NCI-H2107 (cell line): ENCODE measurements around the gene OSBPL2.

Experiments
- DNase-seq: peaks from one replicate; lab custom pipeline; 2025; lab: John Stamatoyannopoulos, UW

OSBPL2 gene

DNA sequence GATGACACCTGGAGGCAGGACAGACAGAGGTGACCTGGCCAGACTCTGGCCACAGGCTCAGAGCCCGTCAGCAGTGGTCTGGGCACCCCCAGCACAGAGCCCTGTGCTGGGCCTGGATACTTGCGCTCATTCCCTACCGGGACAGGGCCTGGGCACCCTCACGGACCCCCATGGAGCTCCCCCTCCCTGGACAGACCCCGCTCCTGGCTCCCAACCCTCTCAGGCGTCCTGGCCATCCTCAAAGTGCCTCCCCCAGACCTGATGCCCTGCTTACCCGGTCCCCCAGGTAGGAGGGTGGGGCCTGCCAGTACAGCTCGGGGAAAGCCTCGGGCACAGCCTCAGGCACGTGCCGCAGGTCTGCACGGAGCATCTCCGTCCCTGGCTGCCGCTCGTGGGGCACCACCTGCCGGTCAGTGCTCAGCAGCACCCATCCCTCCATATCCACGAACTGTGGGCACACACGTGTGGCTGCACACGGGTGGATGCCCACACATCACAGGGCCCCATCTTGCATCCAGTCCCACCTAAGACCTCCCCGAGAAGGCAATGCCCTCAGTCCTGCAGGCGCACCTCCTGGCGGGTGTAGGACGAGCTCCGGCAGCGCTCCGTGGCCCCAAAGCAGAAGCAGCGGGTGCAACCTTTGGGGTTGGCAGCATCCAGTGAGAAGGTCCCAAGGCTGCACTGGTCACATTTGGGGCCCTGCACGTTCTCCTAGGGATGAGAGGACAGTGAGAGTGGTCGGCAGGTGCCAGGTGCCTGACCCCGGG lies 88.8 kb downstream of the OSBPL2 start:
- DNase-seq, result no peak

GRCh38 chr20:62327726-62328495 lies 89.6 kb downstream of the OSBPL2 start:
- no peak for DNase-seq

- DNase-seq, result no peak
These were observed 90.5 kb downstream of the OSBPL2 start for GRCh38 chr20:62328684-62329388.

DNA sequence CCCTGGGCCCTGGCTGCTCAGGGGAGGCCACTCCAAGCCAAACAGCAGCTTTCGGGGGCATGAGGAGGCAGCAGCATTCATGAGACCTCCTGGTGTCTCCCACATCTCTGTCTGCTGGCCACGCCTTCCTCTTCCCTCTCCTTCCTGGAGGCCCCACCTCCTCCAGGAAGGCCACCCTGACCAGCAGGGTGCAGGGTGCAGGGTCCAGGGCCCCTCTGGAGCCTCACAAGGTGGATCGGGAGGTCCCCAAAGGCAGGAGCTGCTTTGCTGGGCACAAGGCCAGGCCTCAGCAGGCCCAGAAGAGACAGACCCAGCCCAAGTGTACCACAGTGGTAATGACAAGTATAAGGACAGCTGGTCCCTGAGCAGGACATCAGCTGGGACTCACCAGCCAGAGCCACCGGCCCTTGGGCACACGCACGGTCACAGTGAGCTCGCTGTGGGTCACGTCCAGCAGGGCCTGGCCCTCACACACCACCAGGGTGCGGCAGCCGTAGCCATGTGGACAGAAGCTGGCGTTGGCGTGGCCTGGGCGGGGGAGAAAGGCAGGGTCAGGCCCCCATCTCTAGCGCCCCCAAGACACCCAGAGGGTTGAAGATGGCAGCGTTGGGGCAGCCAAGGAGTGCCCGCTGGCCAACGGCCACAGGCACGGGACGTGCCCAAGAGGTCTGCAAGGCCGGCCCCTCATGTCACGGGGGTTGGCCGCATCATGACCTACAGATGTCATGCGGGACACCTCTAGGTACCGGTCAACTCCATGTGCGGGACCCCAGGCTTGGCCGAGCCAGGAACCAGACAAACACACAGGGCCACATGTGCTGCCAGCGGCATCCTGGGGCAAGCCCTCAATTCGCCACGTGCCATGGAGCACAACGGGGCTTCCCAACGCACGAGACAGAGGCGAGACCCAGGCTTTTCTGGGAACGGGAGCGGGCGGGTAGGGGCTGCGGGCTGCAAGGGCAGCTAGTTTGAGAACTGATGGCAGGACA lies 91.4 kb downstream of the OSBPL2 start:
- DNase-seq, result no peak

DNA sequence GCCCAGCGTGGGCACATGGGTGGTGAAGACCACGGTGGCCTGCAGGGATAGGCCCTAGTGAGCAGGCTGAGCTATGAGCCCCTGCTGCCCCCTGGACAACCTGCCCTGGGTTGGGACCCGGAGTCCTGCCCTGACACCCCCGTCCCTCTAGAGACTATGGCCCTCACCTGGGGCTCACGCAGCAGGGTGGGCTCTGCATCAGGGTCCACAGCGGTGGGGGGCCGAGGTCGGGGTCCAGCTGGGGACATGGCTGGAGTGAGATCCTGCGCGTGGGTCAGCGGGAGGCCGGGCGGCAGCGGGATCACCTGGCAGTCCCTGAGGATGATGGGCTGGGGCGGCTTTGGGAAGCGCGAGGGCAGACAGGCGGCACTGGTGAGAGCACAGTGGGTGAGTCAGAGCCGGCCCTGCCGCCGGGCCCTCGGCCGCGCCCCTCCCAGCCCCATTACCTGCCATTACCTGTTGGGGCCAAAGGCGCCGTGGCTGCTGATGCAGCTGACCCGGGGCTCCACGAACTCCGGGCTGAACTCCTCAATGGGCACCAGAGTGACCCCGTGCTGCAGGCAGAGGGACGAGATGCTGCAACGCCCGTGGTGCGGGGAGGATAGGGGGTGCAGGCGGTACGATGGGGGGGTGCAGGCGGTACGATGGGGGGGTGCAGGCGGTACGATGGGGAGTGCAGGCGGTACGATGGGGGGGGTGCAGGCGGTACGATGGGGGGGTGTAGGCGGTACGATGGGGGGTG lies 92.4 kb downstream of the OSBPL2 start:
- no peak for DNase-seq

DNA sequence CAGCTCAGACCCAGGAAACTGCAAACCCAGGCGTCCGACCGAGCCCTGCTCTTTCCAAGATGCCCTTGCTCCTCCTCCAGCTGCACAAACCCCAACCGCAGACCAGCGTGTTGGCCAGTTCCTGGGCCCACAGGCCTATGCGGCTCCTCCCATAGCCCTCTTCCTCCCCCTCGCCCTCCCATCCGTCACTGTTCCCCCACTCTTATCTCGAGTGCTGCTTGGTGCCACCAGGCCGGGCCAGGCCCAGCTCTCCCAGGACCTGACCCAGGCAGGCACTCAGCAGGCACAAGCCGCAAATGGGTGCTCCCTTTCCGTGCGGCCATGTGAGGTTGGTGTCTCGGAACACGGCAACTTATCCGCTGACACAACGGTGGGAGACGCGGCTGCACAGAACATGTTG lies 93.0 kb downstream of the OSBPL2 start:
- DNase-seq, result no peak

DNA sequence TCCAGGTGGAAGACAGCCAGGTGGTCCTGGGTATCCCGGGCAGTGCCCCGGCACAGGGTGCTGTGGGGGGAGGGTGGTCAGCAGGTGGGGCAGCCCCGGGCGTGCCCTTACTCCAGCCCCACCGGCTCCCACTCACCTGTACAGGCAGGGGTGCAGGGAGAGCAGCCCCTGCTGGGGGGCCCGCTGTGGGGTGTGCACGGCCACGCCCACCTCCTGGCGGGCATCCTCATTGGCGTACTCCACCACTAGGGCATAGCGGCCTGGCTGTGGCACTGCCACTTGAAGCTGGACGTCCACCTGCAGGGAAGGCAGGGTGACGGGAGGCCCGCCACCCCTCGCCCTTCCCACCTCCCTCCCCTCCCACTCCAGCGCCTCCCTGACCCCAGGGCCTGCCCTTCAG lies 94.1 kb downstream of the OSBPL2 start:
- no peak for DNase-seq

DNA sequence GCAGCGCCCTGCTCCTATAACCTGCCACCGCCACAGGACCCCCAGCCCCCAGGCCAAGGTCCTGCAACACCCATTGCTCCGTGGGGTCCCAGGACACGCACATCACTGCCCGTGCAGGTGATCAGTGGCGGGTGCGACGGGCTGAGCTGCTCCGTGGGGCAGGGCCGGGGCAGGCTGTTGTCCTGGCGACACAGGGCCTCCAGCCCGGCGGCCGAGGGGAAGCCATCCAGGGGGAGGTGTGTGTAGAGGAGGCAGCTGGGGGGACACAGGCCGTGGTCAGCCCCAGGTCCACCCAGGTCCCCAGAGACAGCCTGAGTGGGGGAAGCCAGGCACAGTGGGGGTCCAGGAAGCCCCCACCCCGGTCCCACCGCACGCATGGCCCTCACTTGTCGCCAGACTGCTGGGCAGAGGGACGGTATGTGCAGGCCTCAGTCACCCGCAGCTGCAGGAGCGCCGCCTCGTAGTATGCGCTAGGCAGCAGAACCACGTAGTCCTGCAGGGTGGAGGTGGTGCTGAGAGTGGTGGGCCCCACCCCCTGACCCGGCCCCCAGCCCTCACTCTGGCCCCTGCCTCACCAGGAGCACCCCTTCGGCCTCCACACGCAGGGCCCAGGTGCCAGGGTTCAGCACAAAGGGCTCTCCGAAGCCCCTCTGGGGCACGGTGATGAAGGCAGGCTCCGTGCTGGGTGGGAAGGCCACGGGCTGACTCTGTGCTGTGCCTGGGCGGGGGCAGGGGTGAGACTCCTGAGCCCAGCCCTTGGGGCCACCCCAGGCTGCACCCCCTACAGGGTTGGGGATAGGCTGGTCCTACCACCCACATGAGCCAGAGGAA lies 94.9 kb downstream of the OSBPL2 start:
- DNase-seq, result no peak

- DNase-seq, result no peak
These were observed 95.7 kb downstream of the OSBPL2 start for GRCh38 chr20:62333820-62334595.

DNA sequence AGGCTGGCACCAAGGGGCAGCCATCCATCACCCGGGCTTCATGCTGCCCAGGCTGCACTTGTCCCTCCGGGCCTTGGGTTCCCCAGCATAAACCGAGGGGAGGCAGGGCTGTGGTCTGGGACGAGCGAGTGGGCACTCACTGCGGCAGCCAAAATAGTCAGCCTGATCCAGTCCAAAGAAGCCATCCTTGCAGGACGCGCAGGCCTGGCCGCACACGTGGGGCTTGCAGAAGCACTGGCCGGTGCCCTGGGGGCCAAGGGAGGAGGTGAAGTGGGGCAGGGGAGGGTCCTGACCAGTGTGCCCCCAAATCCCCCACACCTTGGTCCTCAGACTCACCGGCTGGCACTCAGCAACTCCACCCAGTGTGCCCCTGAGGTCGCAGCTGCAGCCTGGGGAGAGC lies 96.6 kb downstream of the OSBPL2 start:
- DNase-seq, result no peak

DNA sequence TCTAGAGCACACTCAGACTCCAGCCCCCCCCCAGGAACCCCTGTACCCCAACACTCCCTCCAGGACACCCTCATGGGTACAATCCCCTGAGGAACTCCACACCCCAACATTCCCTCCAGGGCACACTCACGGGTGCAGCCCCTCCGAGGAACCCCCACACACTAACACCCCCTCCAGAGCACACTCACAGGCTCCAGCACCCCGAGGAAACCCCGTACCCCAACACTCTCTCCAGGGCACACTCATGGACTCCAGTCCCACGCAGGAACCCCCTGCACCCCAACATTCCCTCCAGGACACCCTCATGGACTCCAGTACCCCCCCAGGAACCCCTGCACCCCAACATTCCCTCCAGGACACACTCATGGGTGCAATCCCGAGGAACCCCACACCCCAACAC lies 97.2 kb downstream of the OSBPL2 start:
- DNase-seq, result no peak

DNA sequence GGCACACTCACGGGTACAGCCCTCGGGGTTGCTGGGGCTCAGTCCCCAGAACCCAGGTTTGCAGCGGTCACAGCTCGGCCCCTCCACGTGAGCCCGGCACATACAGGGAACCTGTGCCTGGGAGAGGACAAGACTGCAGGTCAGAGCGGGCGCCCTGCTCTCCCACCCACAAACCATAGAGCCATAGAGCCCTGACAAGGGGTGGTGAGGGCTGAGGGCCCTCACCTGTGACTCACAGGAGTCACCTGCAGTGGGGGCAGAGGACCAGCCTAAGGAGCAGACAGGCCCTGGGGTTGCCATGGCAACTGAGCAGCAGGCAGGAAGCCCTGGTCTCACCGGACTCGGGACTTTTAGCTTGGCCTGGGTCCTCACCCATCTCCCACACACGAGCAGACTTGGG lies 98.0 kb downstream of the OSBPL2 start:
- no peak for DNase-seq

DNA sequence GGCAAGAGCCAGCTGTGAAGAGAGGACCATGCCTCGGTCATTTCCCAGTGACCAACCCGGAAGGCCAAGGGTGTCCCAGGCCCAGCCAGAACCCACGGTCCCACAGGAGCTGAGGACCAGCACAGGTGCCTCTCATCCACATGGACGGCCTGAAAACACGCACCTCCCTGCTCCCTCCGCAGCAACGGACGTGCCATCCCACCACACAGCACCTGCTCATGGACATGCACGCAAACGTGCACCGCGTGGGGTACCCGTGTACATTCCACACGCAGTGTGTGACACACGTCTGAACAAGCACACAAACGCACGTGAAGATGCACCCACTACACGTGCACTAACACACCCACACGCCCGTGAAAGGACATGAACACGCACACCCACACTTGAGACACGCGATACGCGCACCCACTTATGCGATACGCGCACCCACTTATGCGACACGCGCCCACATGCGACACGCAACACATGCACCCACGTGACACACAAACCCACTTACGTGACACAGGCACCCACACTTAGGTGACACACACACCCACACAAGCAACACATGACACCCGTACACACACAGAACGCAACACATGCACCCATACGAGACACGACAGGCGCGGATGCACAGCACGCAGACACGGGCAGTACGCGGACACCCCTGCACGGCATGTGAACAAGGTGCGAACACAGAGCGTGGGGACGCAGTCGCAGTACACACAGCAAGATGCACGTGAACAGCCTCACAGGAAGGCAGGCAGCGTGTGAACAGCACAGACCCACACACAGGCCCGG lies 98.6 kb downstream of the OSBPL2 start:
- no peak for DNase-seq

GRCh38 chr20:62337558-62338293 lies 99.4 kb downstream of the OSBPL2 start:
- DNase-seq, result no peak

DNA sequence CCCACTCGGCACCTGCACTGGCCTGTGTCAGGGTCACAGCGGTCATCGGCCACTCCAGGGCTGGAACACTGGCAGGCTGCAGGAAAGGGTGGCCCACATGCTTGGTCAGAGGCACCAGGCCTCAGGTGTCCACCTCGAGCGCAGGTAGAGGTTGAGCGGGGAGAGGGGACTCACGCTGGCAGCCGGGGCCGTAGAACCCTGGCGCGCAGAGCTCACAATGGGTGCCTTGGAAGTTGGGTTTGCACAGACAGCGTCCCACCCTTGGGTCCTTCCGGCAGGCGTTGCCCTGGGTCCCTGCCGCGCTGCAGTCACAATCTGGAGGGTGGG lies 99.9 kb downstream of the OSBPL2 start:
- DNase-seq, result no peak

GRCh38 chr20:62339647-62340062 lies 101.3 kb downstream of the OSBPL2 start:
- no peak for DNase-seq

- no peak for DNase-seq
These were observed 104.6 kb downstream of the OSBPL2 start for GRCh38 chr20:62342910-62343309.

GRCh38 chr20:62344092-62344491 lies 105.8 kb downstream of the OSBPL2 start:
- DNase-seq, result no peak
